HG03432 (cell line): ENCODE results near the gene SRXN1.

Source experiments
- ATAC-seq: cut with Tn5 transposase; IDR thresholded peaks from one replicate; pipeline ENCODE4 v1.9.1; 2021; ENCODE audit warnings: mild to moderate bottlenecking, moderate library complexity; ENCODE audit not compliant: unreplicated experiment

The SRXN1 gene

GRCh38 chr20:637559-637958 is 15.4 kb downstream of the SRXN1 start:
- ATAC-seq = no peak

- no peak for ATAC-seq
Observed at GRCh38 chr20:635893-636338, 17.1 kb downstream of the SRXN1 start.

- no peak for ATAC-seq
Observed at GRCh38 chr20:635028-635892, 17.7 kb downstream of the SRXN1 start.

- ATAC-seq = no peak
Observed at GRCh38 chr20:634148-634925, 18.7 kb downstream of the SRXN1 start.

- no peak for ATAC-seq
Observed at GRCh38 chr20:631101-631500, 21.9 kb downstream of the SRXN1 start.

GRCh38 chr20:626579-626978 is 26.4 kb downstream of the SRXN1 start:
- ATAC-seq = no peak

- no peak for ATAC-seq
Observed at GRCh38 chr20:625360-625932, 27.6 kb downstream of the SRXN1 start.

GRCh38 chr20:623704-624103 is 29.3 kb downstream of the SRXN1 start:
- no peak for ATAC-seq

GRCh38 chr20:623021-623420 is 30.0 kb downstream of the SRXN1 start:
- ATAC-seq = no peak

GRCh38 chr20:622161-622560 is 30.8 kb downstream of the SRXN1 start:
- no peak for ATAC-seq

- no peak for ATAC-seq
Observed at GRCh38 chr20:621125-621756, 31.8 kb downstream of the SRXN1 start.

- no peak for ATAC-seq
Observed at GRCh38 chr20:620246-620645, 32.8 kb downstream of the SRXN1 start.

GRCh38 chr20:618980-619379 is 34.0 kb downstream of the SRXN1 start:
- ATAC-seq = no peak

- no peak for ATAC-seq
Observed at GRCh38 chr20:617934-618690, 34.9 kb downstream of the SRXN1 start.

- ATAC-seq = no peak
Observed at GRCh38 chr20:615514-615913, 37.5 kb downstream of the SRXN1 start.

GRCh38 chr20:611843-612185 is 41.2 kb downstream of the SRXN1 start:
- no peak for ATAC-seq

- ATAC-seq = no peak
Observed at GRCh38 chr20:611047-611842, 41.8 kb downstream of the SRXN1 start.

- ATAC-seq = no peak
Observed at GRCh38 chr20:610130-611046, 42.6 kb downstream of the SRXN1 start, which contains the start of gene TCF15. TCF15 (minus strand) TSS chr20:610309; CDS start chr20:610237, 72 bp downstream.
